Upper lobe of left lung (tissue), 4 donors: ENCODE data around the gene FKBP5.

Experiments used
- CTCF ChIP-seq, 6 experiments: fragments of 450-650 bp in 4 of 6; fragments of 200-600 bp in 2 of 6; sonication (generic) in 2 of 6; IDR thresholded peaks; one replicate each; pipeline ENCODE4 v1.5.1; 2016 to 2019; ENCODE audit warnings: antibody characterized with exemption in 6 of 6
- POLR2A ChIP-seq, 4 donors: fragments of 450-650 bp; IDR thresholded peaks; one replicate each; pipeline ENCODE4 v1.5.1; 2016 to 2017; ENCODE audit warnings: antibody characterized with exemption in 4 of 4, mild to moderate bottlenecking in 2 of 4

DNA sequence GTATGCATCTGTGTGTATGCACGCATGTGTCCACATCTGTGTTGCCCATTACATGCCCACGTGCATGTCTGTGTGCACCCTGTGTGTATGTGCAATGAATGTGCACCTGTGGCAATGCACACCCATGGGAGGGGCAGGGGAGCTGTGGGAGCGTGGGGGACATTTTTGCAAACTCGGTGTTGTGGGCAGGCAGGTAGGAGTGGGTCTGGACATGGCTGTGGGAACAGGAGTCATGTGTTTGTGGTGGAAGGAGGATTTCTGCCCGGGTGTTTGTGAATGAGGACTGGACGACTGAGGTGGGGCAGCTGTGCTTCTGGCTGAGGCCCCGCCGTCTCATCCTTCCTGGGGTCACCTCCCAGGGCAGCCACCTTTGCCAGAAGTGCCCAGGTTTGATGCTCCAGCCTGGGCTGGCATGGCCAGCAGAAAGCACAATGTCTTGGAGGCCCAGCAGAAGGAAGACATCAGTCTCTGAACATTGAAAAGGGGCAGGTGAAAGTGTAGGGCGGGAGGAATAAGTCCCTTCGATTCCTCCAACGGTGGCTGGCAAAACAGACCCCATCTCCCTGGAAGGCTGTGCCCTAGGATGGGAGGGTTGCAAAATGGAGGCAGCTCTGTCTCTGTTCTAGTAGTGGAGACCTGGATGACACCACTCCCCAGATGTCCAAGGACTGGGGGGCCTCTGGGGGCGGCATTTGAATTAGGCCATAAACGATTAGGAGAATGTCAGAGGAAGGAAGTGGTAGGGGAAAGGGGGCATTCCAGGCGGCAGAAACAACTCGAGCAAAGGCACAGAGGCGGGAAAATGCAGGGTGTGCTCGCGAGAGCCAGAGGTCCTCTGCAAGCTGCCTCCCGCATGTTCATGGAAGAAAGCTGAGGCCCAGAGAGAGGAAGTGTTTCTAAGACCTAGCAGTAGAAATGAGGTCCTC, 29.0 kb upstream of the FKBP5 start:
- TF ChIP-seq CTCF (IDR thresholded peaks at IDR 0.05) (no peak), POLR2A (IDR thresholded peaks at IDR 0.05) (no peak)
